Lung (tissue), 12 donors: Measurements from ENCODE around the gene EMC1. TPM values are rescaled to one million over a fixed set of nuclear protein-coding genes. Genes with fewer than 3 reads are reported as not detected.

Experiments
- ATAC-seq: fragments of 200-7000 bp; cut with Tn5 transposase; one replicate; pipeline ENCODE4 v1.9.1; 2020; ENCODE audit warnings: moderate number of reproducible peaks; ENCODE audit not compliant: insufficient read depth, low FRiP score
- DNase-seq, 3 donors: peaks; one replicate each; pipeline ENCODE4 v3.0.0-alpha.2; 2013 to 2017
- H3K27ac ChIP-seq, 2 donors: one replicate each; pipeline ENCODE4 v1.5.1; 2013; ENCODE audit warnings: mild to moderate bottlenecking in 2 of 2, moderate library complexity in 2 of 2, control low read depth in 1 of 2, inconsistent platforms in 1 of 2, low read depth in 1 of 2, low read length in 1 of 2
- H3K27me3 ChIP-seq, 3 donors: one replicate each; pipeline ENCODE4 v1.5.1; 2013; ENCODE audit warnings: low read length in 2 of 3; ENCODE audit not compliant: control insufficient read depth in 3 of 3, insufficient read depth in 3 of 3
- H3K36me3 ChIP-seq, 4 donors: one replicate each; pipeline ENCODE4 v1.5.1; 2013; ENCODE audit warnings: low read length in 4 of 4, mild to moderate bottlenecking in 1 of 4, moderate library complexity in 1 of 4; ENCODE audit not compliant: control insufficient read depth in 4 of 4, insufficient read depth in 4 of 4
- H3K4me1 ChIP-seq, 5 donors: one replicate each; pipeline ENCODE4 v1.5.1; 2013; ENCODE audit warnings: low read length in 5 of 5, mild to moderate bottlenecking in 2 of 5, moderate library complexity in 1 of 5; ENCODE audit not compliant: control insufficient read depth in 5 of 5, insufficient read depth in 5 of 5
- H3K4me3 ChIP-seq: one replicate; pipeline ENCODE4 v1.5.1; 2013; ENCODE audit warnings: mild to moderate bottlenecking, control low read depth, moderate library complexity
- H3K9ac ChIP-seq, 2 donors: one replicate each; pipeline ENCODE4 v1.5.1; 2013; ENCODE audit warnings: low read length in 2 of 2, control low read depth in 1 of 2; ENCODE audit not compliant: insufficient read depth in 1 of 2
- H3K9me3 ChIP-seq, 4 donors: one replicate each; pipeline ENCODE4 v1.5.1; 2013; ENCODE audit warnings: low read length in 3 of 4, mild to moderate bottlenecking in 1 of 4, moderate library complexity in 1 of 4; ENCODE audit not compliant: control insufficient read depth in 4 of 4, insufficient read depth in 3 of 4
- WGBS, 2 donors: extraction: QIAGEN DNeasy Blood & Tissue Kit; methylation state at CpG; one replicate each; pipeline ENCODE4 v1.1.7; 2013; 5-methylcytosine and 5-hydroxymethylcytosine counted together
- polyA plus RNA-seq, 2 donors: library from polyadenylated mRNA; stranded (reverse); fragments of 200-250 nt; gene quantifications; one replicate each; pipeline ENCODE4 v1.2.1, GENCODE V29; 2013
- total RNA-seq, 2 donors: library from RNA; depleted of rRNA in 1 of 2; stranded (reverse); fragments of >200 nt in 1 of 2; gene quantifications; one replicate each; pipeline ENCODE4 v1.2.1, GENCODE V29; 2014 to 2021
- TF ChIP-seq, protein P1 (sequence below): IDR thresholded peaks from 2 replicates; pipeline ENCODE4 v1.5.1; 2012; ENCODE audit warnings: mild to moderate bottlenecking; ENCODE audit errors: control extremely low read depth, extremely low read depth
- donor health status: control.
- donor health status: control.
- donor health status: Bipolar disorder and iron deficiency.
- donor health status: healthy.
- donor health status: DM: yes; HTN: yes; CAD: no.

Gene EMC1
- total and polyA plus RNA-seq, 4 donors = 12.1 to 52.7 (median 36.5) TPM

DNA sequence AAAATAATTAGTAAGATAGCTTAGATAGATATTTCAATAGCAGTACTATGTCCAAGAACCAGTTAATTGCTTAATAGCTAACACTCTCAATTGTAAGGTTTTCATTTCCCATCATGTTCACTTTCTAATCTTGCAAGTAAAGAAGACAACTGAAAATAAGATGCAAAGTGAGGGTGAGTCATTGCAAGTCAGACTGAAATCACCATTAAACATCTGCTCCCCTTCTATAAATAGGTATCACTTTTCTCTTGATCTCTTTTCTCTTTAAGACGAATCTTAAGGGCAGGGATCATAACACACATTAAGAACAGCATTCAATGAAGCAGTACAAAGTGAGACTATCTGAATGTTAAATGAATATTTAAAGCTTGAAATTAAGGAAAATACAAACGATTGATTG lies 81.7 kb downstream of the EMC1 start:
- Histone ChIP-seq H3K9ac (no peak overlapping the region), H3K4me3 (no peak overlapping the region), H3K9me3 (no peaks in the 10 kb centered on the region), H3K27me3 (no peaks in the 10 kb centered on the region), H3K36me3 (peaks cover 56 to 73% (median 62%) of the 10 kb centered on the region in 4 donors), H3K4me1 (no peaks in the 10 kb centered on the region), H3K27ac (no peak overlapping the region)
- DNase-seq = no peak
- ATAC-seq = no peak
- 82 to 87% methylated on average over 2 of the region's 2 CpGs for WGBS, 2 donors
- TF ChIP-seq, protein P1, sequence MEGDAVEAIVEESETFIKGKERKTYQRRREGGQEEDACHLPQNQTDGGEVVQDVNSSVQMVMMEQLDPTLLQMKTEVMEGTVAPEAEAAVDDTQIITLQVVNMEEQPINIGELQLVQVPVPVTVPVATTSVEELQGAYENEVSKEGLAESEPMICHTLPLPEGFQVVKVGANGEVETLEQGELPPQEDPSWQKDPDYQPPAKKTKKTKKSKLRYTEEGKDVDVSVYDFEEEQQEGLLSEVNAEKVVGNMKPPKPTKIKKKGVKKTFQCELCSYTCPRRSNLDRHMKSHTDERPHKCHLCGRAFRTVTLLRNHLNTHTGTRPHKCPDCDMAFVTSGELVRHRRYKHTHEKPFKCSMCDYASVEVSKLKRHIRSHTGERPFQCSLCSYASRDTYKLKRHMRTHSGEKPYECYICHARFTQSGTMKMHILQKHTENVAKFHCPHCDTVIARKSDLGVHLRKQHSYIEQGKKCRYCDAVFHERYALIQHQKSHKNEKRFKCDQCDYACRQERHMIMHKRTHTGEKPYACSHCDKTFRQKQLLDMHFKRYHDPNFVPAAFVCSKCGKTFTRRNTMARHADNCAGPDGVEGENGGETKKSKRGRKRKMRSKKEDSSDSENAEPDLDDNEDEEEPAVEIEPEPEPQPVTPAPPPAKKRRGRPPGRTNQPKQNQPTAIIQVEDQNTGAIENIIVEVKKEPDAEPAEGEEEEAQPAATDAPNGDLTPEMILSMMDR = no peak

DNA sequence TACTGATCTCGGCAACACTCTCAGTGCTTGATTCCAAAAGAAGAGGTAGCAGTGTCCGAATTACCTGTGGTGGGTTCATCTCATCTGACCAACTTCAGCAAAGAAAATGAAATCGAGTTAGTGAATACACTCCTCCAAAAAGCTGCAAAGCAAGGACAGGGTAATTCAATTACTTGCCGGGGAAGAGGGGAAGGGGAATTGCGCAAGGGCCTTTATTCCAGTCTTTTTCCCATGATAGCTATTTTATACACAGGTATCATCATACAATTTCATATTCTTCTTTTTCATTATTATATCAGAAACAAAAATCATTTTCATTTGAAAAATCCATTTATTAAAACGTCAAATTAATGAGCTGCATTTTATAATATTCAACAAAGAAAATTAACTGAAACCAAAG lies 84.2 kb downstream of the EMC1 start:
- Histone ChIP-seq H3K36me3 (peaks cover 58 to 74% (median 61%) of the 10 kb centered on the region in 4 donors), H3K9ac (no peak overlapping the region), H3K27ac (no peak overlapping the region), H3K9me3 (no peaks in the 10 kb centered on the region), H3K4me3 (no peak overlapping the region), H3K4me1 (no peaks in the 10 kb centered on the region), H3K27me3 (no peaks in the 10 kb centered on the region)
- no peak for ATAC-seq
- 93 to 98% methylated on average over 6 of the region's 6 CpGs for WGBS, 2 donors
- DNase-seq = no peak
- TF ChIP-seq, protein P1 = no peak

DNA sequence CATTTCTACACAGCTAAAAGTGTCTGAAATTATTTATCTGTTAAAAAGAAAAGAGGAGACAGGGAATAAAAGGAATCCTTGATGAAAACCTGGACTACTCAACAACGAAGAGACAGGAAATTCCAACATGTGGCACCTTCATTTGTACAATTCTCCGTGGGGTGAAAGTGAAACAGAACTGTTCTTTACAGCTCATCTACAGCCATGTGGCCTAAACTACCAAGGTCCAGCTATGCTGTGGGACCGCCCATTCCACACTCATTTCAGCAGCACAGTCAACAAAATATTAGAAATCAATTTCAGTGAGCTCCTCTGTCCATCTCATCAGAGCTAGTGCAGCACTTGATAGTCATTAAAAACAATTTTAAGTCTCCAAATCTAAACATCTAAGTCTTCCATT lies 85.3 kb downstream of the EMC1 start:
- H3K9me3 ChIP-seq = no peaks in the 10 kb centered on the region
- no peak overlapping the region for H3K9ac ChIP-seq
- no peak overlapping the region for H3K27ac ChIP-seq
- ATAC-seq = no peak
- WGBS, 2 donors = 68 to 75% methylated on average over 3 of the region's 3 CpGs
- no peaks in the 10 kb centered on the region for H3K4me1 ChIP-seq
- H3K36me3 ChIP-seq = peaks cover 61 to 72% (median 70%) of the 10 kb centered on the region in 4 donors
- no peaks in the 10 kb centered on the region for H3K27me3 ChIP-seq
- TF ChIP-seq, protein P1 = no peak
- no peak for DNase-seq
- no peak overlapping the region for H3K4me3 ChIP-seq

Other genes starting within 250 kb of the EMC1 start
- 100 to 1,000 TPM; 110 to 128 TPM for gene UBR4, start 41.3 kb downstream of the EMC1 start, total RNA-seq
- gene UBR4, start 41.3 kb downstream of the EMC1 start, polyA plus RNA-seq = 100 to 1,000 TPM in 1 of 2 donors, 10 to 100 TPM in 1; 90.8 to 116 TPM
- gene MRTO4, start 281 bp upstream of the EMC1 start, total RNA-seq = 10 to 100 TPM; 13.9 to 33.3 TPM
- 10 to 100 TPM; 38.1 to 59.1 TPM for gene MRTO4, start 281 bp upstream of the EMC1 start, polyA plus RNA-seq
- gene AKR7A3, start 37.2 kb upstream of the EMC1 start, total RNA-seq = 1 to 10 TPM in 1 of 2 donors, under 1 TPM in 1; 0.74 to 1.3 TPM
- under 1 TPM; 0.23 to 0.91 TPM for gene AKR7A3, start 37.2 kb upstream of the EMC1 start, polyA plus RNA-seq
- 10 to 100 TPM; 49.5 to 54.0 TPM for gene AKR7A2, start 60.6 kb upstream of the EMC1 start, total RNA-seq
- 10 to 100 TPM; 15.3 to 36.4 TPM for gene AKR7A2, start 60.6 kb upstream of the EMC1 start, polyA plus RNA-seq
- gene SLC66A1, start 60.8 kb upstream of the EMC1 start, total RNA-seq = 10 to 100 TPM; 15.9 to 22.4 TPM
- gene SLC66A1, start 60.8 kb upstream of the EMC1 start, polyA plus RNA-seq = 10 to 100 TPM; 19.9 to 20.7 TPM
- 100 to 1,000 TPM in 1 of 2 donors, 10 to 100 TPM in 1; 94.7 to 283 TPM for gene CAPZB, start 234.0 kb upstream of the EMC1 start, total RNA-seq
- 100 to 1,000 TPM; 274 to 339 TPM for gene CAPZB, start 234.0 kb upstream of the EMC1 start, polyA plus RNA-seq